ENCODE measurements around the gene TBC1D16.
"Not testable (repeated sequence)": the region's sequence is repeated elsewhere in the genome, so short reads cannot be mapped to it uniquely, and the experiment has no call there.

Gene TBC1D16

GRCh38 chr17:79911430-79912399 is 124.0 kb downstream of the TBC1D16 start:
- no peak for DNase-seq

DNA sequence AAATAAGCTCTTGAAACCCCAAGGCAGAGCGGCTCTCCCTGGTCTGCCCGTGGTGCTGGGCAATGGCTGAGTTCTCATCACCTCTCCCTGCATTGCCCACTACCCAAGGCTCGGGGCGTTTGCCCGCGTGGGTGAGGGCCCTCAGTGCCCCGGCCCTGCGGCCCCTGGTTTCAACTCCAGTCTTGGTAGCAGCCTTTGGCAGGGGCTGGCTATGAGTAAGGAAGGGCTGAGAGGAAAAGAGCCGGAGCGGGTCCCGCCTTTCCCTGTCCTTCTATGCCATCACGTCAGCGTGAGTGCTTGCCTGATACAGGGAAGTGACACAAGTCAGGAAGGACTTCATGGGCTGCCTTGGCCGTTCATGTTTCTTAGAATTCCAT is 124.7 kb downstream of the TBC1D16 start:
- DNase-seq, result no peak

DNA sequence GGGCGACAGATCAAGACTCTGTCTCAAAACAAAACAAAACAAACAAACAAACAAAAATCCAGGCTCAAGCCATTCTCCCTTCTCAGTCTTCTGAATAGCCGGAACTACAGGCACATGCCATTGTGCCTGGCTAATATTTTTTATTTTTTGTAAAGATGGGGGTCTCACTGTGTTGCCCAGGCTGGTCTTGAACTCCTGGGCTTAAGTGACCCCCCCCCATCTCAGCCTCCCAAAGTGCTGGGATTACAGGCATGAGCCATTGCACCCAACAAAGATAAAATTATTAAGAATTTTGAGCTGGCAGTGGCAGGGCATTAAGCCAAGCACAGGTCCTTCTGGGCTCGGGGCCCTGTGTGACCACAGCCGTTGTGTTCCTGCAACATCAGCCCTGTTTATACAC is 126.6 kb downstream of the TBC1D16 start:
- no peak for DNase-seq

DNA sequence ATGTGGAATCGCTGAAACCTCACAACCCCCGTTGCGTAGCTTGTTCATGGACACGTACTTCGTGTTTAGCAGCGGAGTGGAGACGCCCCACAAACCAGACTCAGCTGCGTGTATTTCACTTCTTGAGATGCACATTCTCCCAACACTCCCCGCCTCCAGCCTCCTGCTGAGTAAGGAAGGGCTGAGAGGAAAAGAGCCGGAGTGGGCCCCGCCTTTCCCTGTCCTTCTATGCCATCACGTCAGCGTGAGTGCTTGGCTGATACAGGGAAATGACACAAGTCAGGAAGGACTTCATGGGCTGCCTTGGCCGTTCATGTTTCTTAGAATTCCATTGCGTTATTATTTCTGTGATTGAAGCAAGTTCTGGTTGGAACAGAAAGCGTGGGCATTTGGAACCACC is 127.8 kb downstream of the TBC1D16 start:
- DNase-seq, result no peak

GRCh38 chr17:79907217-79907715 is 128.4 kb downstream of the TBC1D16 start:
- no peak for DNase-seq

DNA sequence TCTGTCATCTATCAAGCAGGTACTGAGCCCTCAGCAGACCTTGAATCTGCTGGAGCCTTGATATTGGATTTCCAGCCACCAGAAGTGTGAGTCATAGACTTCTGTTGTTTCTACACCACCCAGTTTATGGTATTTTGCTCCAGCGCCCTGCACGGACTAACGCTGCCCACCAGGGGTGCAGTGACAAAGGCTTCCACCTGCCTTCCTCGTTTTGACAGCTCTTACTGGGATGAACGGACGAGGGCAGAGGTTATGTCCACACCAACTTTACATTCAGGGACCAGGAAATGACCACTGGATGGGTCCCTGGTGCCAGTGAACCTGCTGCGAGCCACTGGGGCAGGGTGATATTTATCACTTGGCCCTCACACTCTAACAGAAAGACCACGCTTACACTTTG is 129.8 kb downstream of the TBC1D16 start:
- peak; percentile 74 for DNase-seq

DNA sequence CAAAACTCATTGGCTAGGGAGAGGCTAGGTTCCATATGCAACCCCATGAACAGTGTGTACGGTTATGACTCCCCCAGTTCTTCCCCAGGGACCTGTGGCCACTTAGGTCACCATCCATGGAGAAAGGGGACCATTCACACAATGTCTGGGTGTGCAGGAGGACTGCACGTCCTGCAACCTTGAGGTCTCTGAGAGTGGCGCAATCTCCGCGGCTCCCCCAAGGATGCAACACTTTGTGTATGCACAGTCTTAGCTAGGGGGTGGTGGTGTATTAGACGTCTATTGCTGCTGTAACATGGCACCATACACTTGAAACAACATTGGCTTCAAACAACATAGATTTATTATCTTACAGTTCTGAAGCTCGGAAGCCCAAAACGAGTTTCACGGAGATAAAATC is 130.8 kb downstream of the TBC1D16 start:
- no peak for DNase-seq

DNA sequence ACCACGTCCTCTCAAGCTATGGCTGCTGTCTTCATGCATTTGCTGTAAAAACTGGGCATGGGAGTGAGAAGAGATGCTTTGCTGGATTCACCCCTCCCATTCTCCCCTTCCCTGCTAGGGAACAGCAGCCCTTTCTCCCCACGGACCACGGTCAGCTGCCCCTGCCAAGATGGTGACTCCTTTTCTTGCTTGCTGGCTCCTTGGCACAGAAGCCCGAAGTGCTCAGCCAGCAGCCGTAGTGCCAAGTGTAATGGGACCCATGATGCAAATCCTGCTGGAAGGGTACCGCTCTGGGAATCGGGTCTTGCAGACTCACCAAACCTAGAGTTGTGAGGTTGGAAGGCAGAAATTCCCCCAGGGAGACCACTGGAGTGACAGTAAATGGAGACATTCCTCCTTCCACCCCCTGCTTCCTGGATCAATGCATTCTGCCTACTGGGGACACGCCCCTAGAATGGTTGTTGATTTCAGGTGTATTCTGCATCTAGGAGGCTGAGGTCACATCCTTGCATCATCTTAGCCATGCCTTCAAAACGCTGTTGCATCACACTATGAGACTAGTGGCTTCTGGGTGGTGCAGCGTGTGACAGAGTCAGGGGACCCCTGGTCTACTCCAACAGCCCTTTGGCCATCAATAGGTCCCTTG is 133.4 kb downstream of the TBC1D16 start:
- no peak for DNase-seq

- no peak for DNase-seq
Measured at GRCh38 chr17:79901131-79901530, 134.5 kb downstream of the TBC1D16 start.

- no peak for DNase-seq
Measured at GRCh38 chr17:79899584-79899983, 136.1 kb downstream of the TBC1D16 start.

DNA sequence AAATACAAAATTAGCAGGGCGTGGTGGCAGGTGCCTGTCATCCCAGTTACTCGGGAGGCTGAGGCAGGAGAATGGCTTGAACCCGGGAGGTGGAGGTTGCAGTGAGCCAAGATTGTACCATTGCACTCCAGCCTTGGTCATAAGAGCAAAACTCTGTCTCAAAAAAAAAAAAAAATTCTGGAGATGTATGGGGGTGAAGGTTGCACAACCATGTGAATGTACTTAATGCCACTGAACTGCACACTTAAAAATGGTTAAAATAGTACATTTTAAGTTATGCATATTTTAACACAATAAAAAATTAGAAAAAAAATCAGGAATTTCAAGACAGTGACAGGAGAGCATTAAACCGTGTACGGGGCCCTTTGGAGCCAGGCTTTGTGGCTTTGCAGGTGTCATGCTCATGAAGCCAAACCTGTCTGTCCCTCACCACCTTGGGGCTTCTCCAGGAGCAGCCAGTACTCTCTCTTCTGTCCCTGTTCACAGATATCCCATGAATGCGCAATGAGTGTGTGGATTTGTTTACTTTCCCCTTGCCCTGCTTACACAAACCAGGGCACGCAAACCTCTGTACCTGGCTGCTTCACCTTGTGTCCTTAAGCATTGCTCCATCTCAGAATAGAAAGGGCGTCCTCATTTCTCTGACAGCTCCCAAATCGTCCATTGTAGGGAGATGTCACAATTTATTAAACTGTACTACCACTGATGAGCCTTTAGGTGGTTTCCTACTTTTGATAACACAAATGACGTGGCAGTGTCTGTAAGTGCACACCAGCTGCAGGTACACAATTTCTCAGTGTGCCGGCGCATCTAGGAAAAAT is 138.2 kb downstream of the TBC1D16 start:
- no peak for DNase-seq

- not testable (repeated sequence) for DNase-seq
Measured at GRCh38 chr17:79893457-79893856, 142.2 kb downstream of the TBC1D16 start.

- DNase-seq, result peak; percentile 19
Measured at GRCh38 chr17:79892457-79893241, 143.0 kb downstream of the TBC1D16 start.

GRCh38 chr17:79891113-79891730 is 144.4 kb downstream of the TBC1D16 start:
- DNase-seq, result no peak

DNA sequence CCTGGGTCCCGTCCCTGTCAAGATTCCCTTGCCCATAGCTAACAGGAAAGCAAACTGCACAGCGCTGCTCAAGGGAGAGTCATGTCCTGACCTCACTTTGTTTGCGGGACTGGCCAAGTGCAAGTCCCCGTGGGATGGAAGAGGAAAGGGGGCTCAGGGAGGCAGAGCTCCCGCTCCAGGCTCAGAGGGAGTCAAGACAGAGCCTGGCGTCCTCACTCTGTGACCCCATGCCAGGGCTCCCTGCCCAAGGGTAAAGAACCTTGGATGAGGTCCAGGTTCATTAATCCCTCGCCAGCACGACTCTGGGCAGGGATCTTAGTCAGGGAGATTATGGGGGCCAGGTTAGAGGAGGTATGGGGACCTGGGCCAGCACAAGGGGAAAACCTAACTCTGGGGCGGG is 145.0 kb downstream of the TBC1D16 start:
- DNase-seq, result no peak

DNA sequence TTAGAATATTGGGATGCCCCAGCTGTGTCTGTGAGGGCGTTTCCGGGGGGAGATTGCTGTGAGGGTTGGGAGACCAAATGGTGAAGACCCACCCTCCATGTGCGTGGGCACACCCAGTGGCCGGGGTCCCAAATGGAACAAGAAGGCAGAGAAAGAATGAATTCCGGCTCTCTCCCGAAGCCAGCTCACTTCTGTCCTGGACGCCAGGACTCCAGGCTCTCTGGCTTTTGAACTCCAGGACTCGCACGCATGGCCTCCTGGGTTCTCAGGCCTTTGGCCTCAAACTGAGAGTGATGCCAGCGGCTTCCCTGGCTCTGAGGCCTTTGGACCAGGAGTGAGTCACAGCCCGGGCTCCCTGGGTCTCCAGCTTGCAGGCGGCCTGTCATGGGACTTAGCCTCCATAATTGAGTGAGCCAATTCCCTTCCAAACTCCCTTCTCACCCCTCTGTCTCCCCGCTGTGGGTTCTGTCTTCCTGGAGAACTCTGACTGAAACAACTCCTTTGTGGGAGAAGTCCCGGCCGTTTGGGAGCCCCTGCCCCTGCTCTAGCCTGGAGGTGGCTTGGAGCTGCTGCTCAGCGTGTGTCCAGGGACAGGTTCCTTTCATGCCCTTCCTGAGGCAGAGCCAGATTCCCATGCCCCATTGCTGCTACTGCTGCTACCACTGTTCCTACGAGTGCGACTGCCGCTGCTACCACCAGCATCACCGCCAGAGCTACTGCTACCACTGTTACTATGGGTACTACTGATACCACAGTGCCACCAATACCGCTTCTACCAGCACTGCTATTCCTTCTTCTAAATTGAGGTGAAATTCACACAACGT is 146.6 kb downstream of the TBC1D16 start:
- no peak for DNase-seq

GRCh38 chr17:79888009-79888540 is 147.6 kb downstream of the TBC1D16 start:
- DNase-seq, result no peak

- DNase-seq, result no peak
Measured at GRCh38 chr17:79887451-79887991, 148.2 kb downstream of the TBC1D16 start.

DNA sequence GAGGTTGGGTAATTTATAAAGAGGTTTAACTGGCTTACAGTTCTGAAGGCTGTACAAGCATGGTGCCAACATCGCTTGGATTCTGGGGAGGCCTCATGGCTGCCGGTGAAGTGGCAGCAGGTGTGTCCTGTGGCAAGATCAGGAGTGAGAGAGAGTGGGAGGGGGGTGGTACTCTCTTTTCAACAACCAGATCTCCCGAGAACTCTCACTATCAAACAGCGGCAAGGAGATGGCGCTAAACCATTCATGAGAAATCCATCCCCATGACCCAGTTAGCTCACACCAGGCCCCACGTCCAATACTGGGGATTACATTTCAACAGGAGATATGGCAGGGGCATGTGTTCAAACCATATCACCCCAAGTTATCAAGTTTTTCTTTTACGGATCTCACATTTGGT is 152.5 kb downstream of the TBC1D16 start:
- DNase-seq, result no peak

All from SHP77 treated with DMSO at 0.1 percent for 48 hours (cell line).